AG04450 (cell line): ENCODE measurements around the gene RUSF1. TPM values are rescaled to one million over a fixed set of nuclear protein-coding genes. Genes with fewer than 3 reads are reported as not detected.
"Not testable (repeated sequence)": the region's sequence is repeated elsewhere in the genome, so short reads cannot be mapped to it uniquely, and the experiment has no call there.

Source experiments
- CTCF ChIA-PET: fragments of 300-600, 350-600 bp; formaldehyde crosslinking; extraction: SDS; loops from one replicate; lab custom pipeline; 2022; ENCODE audit warnings: antibody characterized with exemption, inconsistent platforms; lab: Charles Lee
- POLR2A ChIA-PET: fragments of 350-600 bp; formaldehyde crosslinking; extraction: SDS; loops from one replicate; lab custom pipeline; 2021; ENCODE audit warnings: antibody characterized with exemption, inconsistent platforms; lab: Yijun Ruan, JAX
- DNase-seq: peaks from one replicate; pipeline ENCODE4 v3.0.0-alpha.2; 2011; ENCODE audit warnings: low read depth, low spot score
- H3K27ac ChIP-seq: one replicate; pipeline ENCODE4 v1.5.1; 2012; ENCODE audit warnings: low read depth, low read length, control low read depth
- H3K27me3 ChIP-seq: one replicate; pipeline ENCODE4 v1.6.0; 2012; ENCODE audit warnings: low read length; ENCODE audit not compliant: control insufficient read depth, insufficient read depth
- H3K4me3 ChIP-seq: 2 replicates; pipeline ENCODE4 v1.5.1; 2011; ENCODE audit warnings: mild to moderate bottlenecking, low read depth, low read length, control low read depth
- H3K9me3 ChIP-seq: 2 replicates; pipeline ENCODE4 v1.5.1; 2012; ENCODE audit warnings: low read length; ENCODE audit not compliant: control insufficient read depth, insufficient read depth
- polyA plus RNA-seq: library from polyadenylated mRNA; depleted of rRNA; stranded (reverse); fragments of >200 nt; gene quantifications from 2 replicates; pipeline ENCODE4 v1.2.3, GENCODE V29; 2011
- TF ChIP-seq, protein P1 (sequence below): IDR thresholded peaks from 2 replicates; pipeline ENCODE4 v1.5.1; 2011; ENCODE audit warnings: low read depth, low read length, control low read depth, inconsistent platforms

RUSF1 gene
- polyA plus RNA-seq, 1 experiment, result 32.2 TPM

GRCh38 chr16:31485571-31485970 lies 22.6 kb downstream of the RUSF1 start:
- DNase-seq, result no peak
- ChIA-PET CTCF (no interaction called here), POLR2A (no interaction called here)
- peaks cover 30% of the 10 kb centered on the region for H3K27me3 ChIP-seq
- TF ChIP-seq, protein P1, sequence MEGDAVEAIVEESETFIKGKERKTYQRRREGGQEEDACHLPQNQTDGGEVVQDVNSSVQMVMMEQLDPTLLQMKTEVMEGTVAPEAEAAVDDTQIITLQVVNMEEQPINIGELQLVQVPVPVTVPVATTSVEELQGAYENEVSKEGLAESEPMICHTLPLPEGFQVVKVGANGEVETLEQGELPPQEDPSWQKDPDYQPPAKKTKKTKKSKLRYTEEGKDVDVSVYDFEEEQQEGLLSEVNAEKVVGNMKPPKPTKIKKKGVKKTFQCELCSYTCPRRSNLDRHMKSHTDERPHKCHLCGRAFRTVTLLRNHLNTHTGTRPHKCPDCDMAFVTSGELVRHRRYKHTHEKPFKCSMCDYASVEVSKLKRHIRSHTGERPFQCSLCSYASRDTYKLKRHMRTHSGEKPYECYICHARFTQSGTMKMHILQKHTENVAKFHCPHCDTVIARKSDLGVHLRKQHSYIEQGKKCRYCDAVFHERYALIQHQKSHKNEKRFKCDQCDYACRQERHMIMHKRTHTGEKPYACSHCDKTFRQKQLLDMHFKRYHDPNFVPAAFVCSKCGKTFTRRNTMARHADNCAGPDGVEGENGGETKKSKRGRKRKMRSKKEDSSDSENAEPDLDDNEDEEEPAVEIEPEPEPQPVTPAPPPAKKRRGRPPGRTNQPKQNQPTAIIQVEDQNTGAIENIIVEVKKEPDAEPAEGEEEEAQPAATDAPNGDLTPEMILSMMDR, result no peak
- H3K4me3 ChIP-seq, result no peak overlapping the region
- H3K9me3 ChIP-seq, result no peaks in the 10 kb centered on the region; the same call in 1 of the 2 replicates
- no peak overlapping the region for H3K27ac ChIP-seq

DNA sequence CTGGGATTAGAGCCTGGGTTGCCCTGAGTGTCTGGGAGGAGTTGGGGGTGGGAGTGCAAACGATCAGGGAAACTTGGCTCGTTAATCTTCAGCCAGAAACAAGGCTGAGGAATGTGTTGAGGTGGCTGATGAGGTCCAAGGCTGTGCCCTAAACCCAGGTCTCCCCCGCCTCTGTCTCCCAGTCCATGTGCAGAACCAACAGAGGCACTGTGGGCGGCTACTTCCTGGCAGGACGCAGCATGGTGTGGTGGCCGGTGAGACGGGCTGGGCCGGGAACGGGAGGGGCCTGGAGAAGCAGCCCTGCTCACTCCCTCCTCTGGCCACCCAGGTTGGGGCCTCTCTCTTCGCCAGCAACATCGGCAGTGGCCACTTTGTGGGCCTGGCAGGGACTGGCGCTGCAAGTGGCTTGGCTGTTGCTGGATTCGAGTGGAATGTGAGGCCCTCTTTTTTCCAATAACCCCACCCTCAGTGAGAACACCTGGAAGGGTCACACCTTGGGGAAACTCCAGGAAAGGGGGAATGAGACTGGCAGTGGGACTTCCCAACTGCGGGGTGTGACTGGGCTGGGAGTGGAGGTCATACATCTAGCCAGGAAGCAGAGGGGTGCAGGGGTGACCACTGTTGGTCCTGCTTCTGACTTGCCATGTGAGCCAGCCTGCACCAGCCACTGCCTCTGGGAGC lies 23.6 kb downstream of the RUSF1 start:
- peaks cover 30% of the 10 kb centered on the region for H3K27me3 ChIP-seq
- ChIA-PET POLR2A (interaction anchor here (0.7 kb wide), 1 partner anchor 40 kb away, joined by 3 read pairs; no protein-coding TSS in a partner anchor), CTCF (no interaction called here)
- H3K4me3 ChIP-seq, result no peak overlapping the region
- no peak for DNase-seq
- H3K27ac ChIP-seq, result no peak overlapping the region
- no peaks in the 10 kb centered on the region; the same call in 1 of the 2 replicates for H3K9me3 ChIP-seq
- TF ChIP-seq, protein P1, result no peak

DNA sequence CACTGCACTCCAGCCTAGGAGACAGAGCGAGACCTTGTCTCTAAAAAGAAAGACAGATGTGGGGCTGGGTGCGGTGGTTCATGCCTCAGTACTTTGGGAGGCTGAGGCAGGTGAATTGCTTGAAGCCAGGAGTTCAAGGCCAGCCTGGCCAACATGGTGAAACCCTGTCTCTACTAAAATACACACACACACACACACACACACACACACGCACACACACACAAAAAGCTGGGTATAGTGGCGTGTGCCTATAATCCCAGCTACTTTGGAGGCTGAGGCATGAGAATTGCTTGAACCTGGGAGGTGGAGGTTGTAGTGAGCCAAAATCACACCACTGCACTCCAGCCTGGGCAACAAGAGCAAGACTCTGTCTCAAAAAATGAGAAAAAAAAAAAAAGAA lies 24.1 kb downstream of the RUSF1 start:
- ChIA-PET POLR2A (interaction anchor here (0.7 kb wide), 1 partner anchor 39 kb away, joined by 3 read pairs; no protein-coding TSS in a partner anchor), CTCF (interaction anchor here (2.0 kb wide), 1 partner anchor 23 kb away, joined by 6 read pairs; no protein-coding TSS in a partner anchor)
- H3K4me3 ChIP-seq, result not testable (repeated sequence)

GRCh38 chr16:31483081-31483480 lies 25.1 kb downstream of the RUSF1 start, which contains the start of gene SLC5A2:
SLC5A2 (plus strand) TSS chr16:31483123; CDS start chr16:31483137, 14 bp downstream.
- ChIA-PET CTCF (interaction anchor here (2.0 kb wide), 1 partner anchor 22 kb away, joined by 6 read pairs; no protein-coding TSS in a partner anchor), POLR2A (interaction anchor here (1.0 to 2.0 kb wide), 2 partner anchors 11 to 535 kb away, joined by 3 to 9 read pairs; partner anchors contain the start of gene TGFB1I1)
- H3K9me3 ChIP-seq, result no peaks in the 10 kb centered on the region; the same call in 1 of the 2 replicates
- DNase-seq, result no peak
- TF ChIP-seq, protein P1, result no peak
- peaks cover 27% of the 10 kb centered on the region for H3K27me3 ChIP-seq
- no peak within 1 kb of the TSS for H3K4me3 ChIP-seq
- no peak within 1 kb of the TSS for H3K27ac ChIP-seq

More for the DNA sequence above, 24.1 kb downstream of the RUSF1 start:
- H3K9me3 ChIP-seq, DNase-seq, H3K27ac ChIP-seq: not testable (repeated sequence)
- H3K27me3 ChIP-seq, result peaks cover 30% of the 10 kb centered on the region

DNA sequence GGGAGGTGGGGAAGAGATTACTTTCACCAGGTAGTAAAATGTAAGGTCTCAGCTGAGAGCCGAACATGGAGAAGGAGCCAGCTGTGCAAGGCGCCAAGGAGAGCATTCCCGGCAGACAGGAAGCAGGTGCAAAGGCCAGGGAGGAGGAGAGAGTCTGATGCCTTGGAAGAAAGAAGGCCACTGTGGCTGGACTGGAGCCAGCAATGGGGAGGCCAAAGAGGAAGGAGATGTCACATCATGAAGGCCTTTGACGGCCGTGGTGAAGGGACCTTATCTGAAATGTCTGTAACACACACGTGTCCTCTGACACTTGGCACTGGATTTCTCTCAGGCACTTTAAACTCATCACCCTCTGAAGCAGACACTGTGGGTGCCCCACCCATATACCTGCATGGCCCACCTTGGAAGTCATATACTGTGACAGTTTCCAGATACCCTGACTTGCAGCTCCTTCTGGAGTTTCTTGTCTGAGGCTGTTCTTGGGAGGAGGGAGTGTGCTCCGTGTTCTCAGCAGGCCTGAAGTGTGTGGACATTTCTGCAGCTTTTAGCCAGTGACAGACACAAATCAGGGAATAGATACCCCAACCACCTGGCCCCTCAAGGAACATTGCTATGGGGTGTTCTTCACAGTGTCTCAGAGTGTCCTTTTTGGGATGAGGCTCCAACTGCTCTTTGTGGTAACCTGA lies 27.2 kb downstream of the RUSF1 start:
- no peak for DNase-seq
- H3K27me3 ChIP-seq, result peaks cover 11% of the 10 kb centered on the region
- no peak overlapping the region for H3K27ac ChIP-seq
- no peak overlapping the region for H3K4me3 ChIP-seq
- H3K9me3 ChIP-seq, result no peaks in the 10 kb centered on the region; the same call in 1 of the 2 replicates
- ChIA-PET POLR2A (interaction anchor here (0.6 to 2.0 kb wide), 2 partner anchors 9 to 21 kb away, joined by 4 to 9 read pairs; partner anchors contain the start of gene TGFB1I1), CTCF (interaction anchor here (0.7 kb wide), 2 partner anchors 11 to 388 kb away, joined by 3 read pairs; no protein-coding TSS in a partner anchor)
- TF ChIP-seq, protein P1, result no peak
